GM19023 (cell line): Measurements from ENCODE around the gene LRRIQ3.
"Not testable (repeated sequence)": the region's sequence is repeated elsewhere in the genome, so short reads cannot be mapped to it uniquely, and the experiment has no call there.

Experiments
- ATAC-seq: cut with Tn5 transposase; IDR thresholded peaks from one replicate; pipeline ENCODE4 v1.9.1; 2021; ENCODE audit warnings: mild to moderate bottlenecking, moderate library complexity; ENCODE audit not compliant: unreplicated experiment

The LRRIQ3 gene, protein sequence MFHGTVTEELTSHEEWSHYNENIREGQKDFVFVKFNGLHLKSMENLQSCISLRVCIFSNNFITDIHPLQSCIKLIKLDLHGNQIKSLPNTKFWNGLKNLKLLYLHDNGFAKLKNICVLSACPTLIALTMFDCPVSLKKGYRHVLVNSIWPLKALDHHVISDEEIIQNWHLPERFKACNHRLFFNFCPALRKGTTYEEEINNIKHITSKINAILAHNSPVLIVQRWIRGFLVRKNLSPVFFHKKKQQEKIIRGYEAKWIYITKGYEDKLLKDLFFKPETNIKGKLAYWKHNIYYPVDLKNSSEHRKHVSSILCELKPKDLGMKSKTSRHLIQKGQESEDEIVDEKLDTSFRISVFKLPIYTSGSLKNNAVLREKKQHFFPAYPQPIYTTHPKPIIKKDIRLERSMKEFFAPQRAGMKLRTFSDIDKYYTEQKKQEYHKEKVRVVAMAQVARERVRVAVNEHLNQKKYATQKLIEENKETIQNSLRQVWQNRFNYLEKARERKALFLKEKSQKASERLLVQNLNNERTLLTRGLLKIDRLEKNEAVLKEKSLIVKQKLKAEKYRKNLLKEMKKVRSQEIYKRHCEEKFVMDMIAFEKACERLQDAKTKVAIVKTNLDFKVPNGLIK

GRCh38 chr1:74197657-74198552 is at the start of gene LRRIQ3, which contains the start of gene FPGT:
Gene LRRIQ3, minus strand, starts transcription at chr1:74198176. Its CDS starts 14,492 bp downstream, at chr1:74183684.
Gene FPGT, plus strand, starts transcription at chr1:74198242. Its CDS starts 37 bp downstream, at chr1:74198279.
- peak; percentile 95 for ATAC-seq

DNA sequence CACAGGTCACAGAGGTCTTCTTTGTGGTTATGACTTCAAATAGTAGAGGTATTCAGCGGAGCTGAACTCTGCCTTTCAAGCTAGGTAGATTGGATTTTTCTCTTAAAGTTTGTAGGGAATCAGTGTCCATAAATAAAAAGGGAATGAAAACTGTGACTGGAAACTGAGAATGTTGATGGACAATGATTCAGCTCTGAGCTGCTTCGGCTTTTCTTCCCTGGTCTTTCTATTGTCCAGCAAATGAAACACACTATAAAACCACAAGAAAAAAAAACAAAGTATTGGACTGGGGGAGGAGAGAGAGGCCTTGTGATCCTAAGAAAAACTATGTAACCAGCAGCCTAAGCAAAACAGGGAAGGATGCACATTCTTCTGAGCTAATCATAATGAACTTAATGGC is 48.3 kb upstream of the LRRIQ3 start:
- no peak for ATAC-seq

GRCh38 chr1:74245168-74245772 is 47.3 kb upstream of the LRRIQ3 start:
- ATAC-seq: no peak

- ATAC-seq: no peak
Observed at GRCh38 chr1:74237787-74238186, 39.8 kb upstream of the LRRIQ3 start.

- no peak for ATAC-seq
Observed at GRCh38 chr1:74237035-74237434, 39.1 kb upstream of the LRRIQ3 start.

- no peak for ATAC-seq
Observed at GRCh38 chr1:74236440-74236839, 38.5 kb upstream of the LRRIQ3 start.

GRCh38 chr1:74235153-74235552 is 37.2 kb upstream of the LRRIQ3 start, which contains the start of gene TNNI3K:
Gene TNNI3K, plus strand, starts transcription at chr1:74235387. Its CDS starts 65 bp downstream, at chr1:74235452.
- ATAC-seq: no peak

DNA sequence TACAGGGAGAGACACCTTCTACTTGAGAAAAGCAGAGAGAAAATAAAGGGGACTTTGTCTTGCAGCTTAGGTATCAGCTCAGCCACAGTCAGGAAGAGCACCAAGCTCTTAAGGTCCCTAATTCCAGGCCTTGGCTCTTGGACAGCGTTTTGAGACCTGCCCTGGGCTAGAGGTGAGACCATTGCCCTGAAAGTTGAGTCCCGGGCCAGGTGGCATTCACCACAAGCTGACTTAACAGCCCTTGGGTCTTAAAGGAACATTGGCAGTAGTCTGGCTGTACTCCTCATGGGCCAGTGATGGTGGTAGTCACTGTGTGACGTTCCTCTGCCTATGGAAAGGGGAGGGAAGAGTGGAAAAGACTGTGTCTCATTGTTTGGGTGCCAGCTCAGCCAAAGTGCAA is 25.5 kb upstream of the LRRIQ3 start:
- ATAC-seq: no peak

DNA sequence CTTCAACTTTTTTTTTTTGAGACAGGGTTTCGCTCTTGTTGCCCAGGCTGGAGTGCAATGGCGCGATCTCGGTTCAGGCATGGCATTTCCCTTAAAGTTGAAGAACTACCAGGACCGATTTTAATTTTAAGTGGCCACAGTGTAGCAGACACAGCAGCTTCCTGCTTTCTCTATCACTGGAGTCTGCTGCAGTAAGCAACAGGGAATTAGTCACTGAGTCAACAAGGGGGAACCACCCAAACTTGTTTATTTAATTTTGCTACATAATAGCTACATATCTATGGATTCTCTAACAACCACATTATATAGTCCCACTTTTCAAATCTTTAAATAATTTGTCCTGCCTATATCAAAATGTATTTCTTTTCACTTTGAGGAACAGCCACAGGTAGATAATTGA is 24.7 kb upstream of the LRRIQ3 start:
- ATAC-seq: no peak

- no peak for ATAC-seq
Observed at GRCh38 chr1:74215229-74215628, 17.3 kb upstream of the LRRIQ3 start.

DNA sequence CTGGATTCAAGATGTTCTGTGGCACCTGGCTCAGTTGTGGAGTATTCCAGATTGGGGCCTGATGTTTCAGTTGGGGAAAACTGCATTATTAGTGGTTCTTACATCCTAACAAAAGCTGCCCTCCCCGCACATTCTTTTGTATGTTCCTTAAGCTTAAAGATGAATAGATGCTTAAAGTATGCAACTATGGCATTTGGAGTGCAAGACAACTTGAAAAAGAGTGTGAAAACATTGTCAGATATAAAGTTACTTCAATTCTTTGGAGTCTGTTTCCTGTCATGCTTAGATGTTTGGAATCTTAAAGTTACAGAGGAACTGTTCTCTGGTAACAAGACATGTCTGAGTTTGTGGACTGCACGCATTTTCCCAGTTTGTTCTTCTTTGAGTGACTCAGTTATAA is 7.3 kb upstream of the LRRIQ3 start:
- ATAC-seq: no peak

GRCh38 chr1:74199504-74199903 is 1.5 kb upstream of the LRRIQ3 start:
- ATAC-seq: no peak

DNA sequence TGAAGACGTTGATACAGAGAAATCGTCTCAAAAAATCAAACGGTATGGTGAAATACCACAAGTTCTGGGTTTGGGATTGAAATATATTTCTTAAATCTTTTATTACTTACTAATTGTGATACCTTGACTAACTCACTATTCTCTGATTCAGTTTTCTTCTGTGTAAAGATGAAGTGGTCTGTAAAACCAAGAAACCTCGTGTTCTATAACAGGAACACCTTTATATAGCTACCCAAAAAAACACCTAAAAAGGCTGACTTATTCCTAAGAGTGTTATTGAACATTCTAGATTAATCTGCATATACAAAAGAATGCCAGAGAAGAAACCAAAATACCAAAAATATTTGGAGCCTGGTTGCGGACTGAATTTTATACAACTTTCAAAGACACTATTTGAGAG is 721 bp downstream of the LRRIQ3 start:
- no peak for ATAC-seq

DNA sequence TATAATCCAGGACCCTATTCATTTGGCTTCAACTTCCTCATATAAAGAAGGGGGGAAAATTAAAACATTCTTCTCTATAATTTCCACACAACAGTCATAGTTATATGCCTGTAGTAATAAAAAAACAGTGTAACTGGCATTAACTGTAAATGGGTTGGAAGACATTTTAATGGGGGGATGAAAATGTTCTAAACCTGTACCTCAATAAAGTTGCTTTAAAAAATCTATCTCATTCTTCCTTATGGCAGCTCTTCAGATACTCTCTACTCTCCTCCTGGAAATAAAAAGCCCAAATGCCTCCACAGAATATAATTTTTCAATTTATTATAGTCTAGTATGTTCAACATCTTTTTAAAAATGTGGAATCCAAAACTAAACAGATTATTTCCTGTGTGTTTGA is 2.6 kb downstream of the LRRIQ3 start:
- no peak for ATAC-seq

GRCh38 chr1:74193908-74194307 is 4.1 kb downstream of the LRRIQ3 start:
- ATAC-seq: no peak

- no peak for ATAC-seq
Observed at GRCh38 chr1:74180490-74180889, 17.5 kb downstream of the LRRIQ3 start.

DNA sequence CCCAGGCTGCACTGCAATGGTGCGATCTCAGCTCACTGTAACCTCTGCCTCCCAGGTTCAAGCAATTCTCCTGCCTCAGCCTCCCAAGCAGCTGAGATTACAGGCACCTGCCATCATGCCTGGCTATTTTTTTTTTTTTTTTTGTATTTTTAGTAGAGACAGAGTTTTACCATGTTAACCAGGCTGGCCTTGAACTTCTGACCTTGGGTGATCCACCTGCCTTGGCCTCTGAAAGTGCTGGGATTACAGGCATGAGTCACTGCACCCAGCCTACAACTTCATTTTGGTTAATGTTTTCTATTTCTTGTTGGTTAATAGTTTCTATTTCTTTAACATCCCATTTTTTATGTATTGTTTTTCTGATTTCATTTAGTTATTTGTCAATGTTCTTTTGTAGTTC is 23.6 kb downstream of the LRRIQ3 start:
- not testable (repeated sequence) for ATAC-seq

DNA sequence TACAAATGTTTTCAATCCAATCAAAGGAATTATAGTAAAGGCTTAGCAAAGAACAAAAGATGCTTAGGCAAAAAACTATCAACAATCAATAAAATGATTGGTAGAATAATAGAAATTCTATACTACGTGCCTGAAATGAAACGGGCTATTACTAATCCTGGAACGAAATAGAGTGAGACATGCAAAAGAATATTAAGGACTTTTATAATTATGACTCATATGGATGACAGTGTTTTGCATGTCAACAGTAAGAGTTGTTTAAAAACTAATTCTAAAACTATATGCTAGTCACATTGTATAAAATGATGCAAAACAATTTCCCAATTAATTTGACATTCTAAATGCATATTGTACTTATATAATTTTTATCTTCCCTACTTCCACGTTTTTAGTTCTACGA is 35.6 kb downstream of the LRRIQ3 start:
- ATAC-seq: no peak

DNA sequence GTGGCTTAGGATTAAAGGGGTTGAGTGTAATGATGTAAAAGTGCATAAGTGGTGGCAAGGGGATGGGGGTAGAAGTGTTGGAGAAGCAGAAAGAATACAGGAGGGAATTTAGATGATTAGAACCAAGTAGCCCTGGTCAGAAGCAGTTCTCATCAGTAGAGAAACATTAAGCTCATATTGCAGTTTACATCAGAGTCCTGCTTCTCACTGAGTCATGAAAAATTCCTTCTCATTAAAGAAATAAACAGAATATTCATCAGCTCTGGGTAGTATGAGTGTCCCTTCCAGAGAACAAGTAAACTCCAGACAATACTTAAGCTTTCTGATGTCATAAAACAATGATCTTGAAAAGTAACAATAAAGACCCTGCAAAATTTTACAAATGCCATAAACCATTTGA is 36.5 kb downstream of the LRRIQ3 start:
- ATAC-seq: no peak

DNA sequence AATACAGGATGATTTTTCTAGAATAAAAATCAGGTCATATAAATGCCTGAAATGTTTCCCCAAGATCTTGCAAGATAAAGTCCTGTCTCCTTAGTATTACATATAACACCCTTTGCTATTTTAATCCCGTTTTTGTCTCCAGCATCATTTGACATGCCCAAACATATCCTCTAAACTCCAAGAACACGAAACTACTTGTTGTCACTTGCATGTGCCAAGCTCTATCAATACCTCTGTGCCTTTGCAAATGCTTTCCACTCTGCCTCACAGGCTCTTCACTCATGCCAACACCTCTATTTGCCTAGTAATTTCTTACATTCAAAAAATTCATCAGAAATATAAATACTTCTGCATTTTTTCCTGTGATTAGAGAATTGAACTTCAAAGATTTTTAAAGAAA is 37.9 kb downstream of the LRRIQ3 start:
- ATAC-seq: no peak

GRCh38 chr1:74145086-74145485 is 52.9 kb downstream of the LRRIQ3 start:
- ATAC-seq: no peak
